OCI-LY1 (cell line): ENCODE measurements around the gene CAPN12.

Experiments
- CTCF ChIP-seq: fragments of 200-600 bp; sonication (generic), shearing (Covaris generic); IDR thresholded peaks from 2 replicates; pipeline ENCODE4 v1.5.1; 2017; ENCODE audit warnings: mild to moderate bottlenecking, antibody characterized with exemption, low read length, moderate library complexity, mixed read lengths
- EZH2 ChIP-seq: fragments of 200-600 bp; sonication (generic), shearing (Covaris generic); IDR thresholded peaks from 2 replicates; pipeline ENCODE4 v1.8.0; 2017; ENCODE audit warnings: borderline replicate concordance, mixed run types, mild to moderate bottlenecking, antibody characterized with exemption, low read length, moderate library complexity, mixed read lengths

GRCh38 chr19:38697641-38698071 is 46.6 kb downstream of the CAPN12 start:
- TF ChIP-seq EZH2 (no peak), CTCF (no peak)
